ENCODE data around the gene GRN.

The GRN gene

GRCh38 chr17:44344939-44345453, at the start of gene GRN:
Gene GRN, plus strand, starts transcription at chr17:44345302. Its CDS starts 3,863 bp downstream, at chr17:44349165.
- peak; percentile 95 for DNase-seq

DNA sequence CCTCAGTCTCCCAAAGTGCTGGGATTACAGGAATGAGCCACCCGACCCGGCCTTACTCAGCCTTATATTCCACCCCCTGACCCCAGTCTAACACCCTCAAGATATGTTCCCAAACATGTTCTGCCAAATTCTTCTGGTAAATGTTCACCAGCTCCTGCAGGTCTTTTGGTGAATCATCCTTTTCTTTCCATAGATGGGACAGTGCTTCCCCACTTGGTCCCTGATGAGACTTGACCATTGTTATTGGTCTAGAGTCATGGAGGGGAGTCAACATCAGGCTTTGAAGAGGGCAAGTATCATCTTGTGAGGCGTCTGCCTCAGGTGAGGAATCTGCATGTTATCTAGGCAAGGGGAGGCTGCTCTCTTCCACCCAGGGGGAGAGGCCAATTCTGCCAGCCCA, 47.1 kb upstream of the GRN start:
- no peak for DNase-seq

DNA sequence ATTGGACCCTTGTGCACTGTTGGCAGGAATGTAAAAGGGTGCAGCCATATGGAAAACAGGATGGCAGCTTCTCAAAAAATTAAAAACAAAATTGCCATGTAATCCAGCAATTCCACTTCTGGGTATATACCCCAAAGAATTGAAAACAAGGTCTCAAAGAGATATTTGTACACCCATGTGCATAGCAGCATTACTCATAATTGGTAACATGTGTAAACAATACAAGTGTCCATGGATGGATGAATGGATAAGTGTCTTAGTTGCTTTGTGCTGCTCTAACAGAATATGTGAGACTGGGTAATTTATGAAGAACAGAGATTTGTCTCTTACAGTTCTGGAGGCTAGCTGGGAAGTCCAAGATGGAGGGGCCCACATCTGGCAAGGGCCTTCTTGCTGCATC, 40.5 kb upstream of the GRN start:
- DNase-seq = no peak

DNA sequence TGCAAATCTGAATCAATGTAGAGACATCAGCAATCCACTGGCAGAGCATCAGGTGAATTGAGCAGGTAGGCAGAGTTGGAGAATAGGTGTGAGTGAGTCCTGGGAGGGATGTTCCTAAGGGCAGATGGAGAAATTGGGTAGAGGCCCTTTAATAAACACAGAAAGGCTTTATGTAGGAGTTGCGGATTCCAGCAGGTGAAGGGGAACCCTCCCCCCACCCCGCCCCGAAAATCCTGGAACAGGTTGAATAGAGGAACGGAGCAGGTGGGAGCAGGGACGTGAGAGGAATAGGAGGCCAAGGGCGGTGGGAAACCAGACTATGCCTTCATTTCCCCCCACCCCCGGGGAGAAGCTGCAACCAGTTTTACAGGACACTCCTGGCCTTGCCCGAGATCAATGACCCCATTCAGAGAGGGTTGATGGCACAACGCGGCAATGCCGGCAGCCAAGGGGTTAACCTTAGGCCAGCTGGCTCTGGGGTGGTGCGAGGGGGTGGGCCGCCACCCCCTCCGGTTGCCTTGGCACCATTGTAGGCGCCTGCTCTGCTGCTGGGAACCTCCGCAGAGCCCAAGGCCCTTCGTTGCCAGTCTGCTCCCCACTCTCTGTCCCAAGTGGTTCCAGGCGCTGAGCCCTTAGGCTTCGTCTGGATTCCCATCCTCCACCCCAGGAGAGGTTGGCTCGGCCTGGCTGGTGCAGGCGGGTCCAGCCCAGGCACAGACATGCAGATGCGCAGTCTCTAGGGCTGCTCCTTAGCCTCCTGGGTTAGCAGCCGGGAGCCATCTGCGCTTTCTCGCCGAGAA, 37.5 kb upstream of the GRN start:
- no peak for DNase-seq

DNA sequence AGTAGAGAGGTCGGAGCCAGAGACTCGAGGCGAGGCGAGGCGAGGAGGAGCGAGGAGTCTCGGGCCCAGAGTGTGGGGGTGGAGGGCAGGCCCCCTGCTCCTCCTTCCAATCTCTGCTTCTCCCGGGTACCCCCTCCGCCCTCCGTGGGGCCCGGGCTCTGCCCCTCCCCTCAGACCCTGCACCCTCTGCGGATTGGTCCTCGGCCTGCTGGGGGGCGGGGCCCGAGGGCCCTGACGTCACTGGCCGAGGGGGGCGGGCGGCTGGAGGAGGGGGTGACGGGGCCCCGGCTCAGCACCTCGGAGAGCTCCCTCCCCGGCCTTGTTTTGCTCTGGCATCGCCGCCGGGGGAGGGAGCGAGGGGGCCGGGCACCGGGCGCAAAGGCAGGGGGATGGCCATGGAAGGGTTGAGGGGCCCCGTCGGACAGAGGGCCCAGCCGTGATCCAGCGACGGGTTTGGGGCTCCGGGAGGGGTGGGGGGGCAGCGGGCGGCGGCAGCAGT, 36.7 kb upstream of the GRN start, which contains the start of gene RUNDC3A:
Gene RUNDC3A, plus strand, starts transcription at position 282 of the 499 bp plus-strand sequence. CDS start 232 bp downstream, outside the sequence.
- DNase-seq = peak; percentile 60

GRCh38 chr17:44308865-44309264, 36.2 kb upstream of the GRN start:
- DNase-seq = no peak

GRCh38 chr17:44309472-44309871, 35.6 kb upstream of the GRN start:
- no peak for DNase-seq

GRCh38 chr17:44310188-44310587, 34.9 kb upstream of the GRN start:
- DNase-seq = no peak

- DNase-seq = no peak
Observed at GRCh38 chr17:44310609-44311376, 34.3 kb upstream of the GRN start.

- no peak for DNase-seq
Observed at GRCh38 chr17:44311562-44312181, 33.4 kb upstream of the GRN start.

DNA sequence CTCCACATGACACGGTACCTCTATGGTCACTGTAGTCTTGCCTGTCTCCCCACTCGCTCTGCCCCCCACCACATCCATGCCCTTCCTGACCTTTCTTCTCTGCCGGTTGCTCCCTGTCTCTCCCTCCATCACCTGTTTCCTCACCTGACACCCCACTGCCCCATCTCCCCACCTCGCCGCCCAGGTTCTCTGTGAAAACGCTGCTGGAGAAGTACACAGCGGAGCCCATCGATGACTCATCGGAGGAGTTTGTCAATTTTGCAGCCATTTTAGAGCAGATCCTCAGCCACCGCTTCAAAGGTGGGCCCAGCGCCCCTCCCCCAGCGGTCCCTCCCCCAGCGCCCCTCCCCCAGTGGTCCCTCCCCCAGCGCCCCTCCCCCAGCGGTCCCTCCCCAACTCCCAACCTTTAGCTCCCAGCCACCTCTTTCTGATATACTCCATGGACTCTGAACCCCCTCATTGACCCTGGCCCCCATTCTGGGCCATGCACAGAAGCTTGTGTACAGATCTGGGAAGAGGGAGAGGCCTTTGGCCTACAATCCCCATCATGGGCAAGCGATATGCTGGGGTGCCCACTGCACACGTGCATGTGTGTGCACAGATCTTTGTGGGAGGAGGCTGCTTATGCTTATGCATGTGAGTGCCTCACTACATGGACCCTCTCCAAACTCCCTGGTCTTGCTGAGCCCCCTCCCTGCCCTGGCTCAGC, 32.6 kb upstream of the GRN start:
- DNase-seq = no peak

DNA sequence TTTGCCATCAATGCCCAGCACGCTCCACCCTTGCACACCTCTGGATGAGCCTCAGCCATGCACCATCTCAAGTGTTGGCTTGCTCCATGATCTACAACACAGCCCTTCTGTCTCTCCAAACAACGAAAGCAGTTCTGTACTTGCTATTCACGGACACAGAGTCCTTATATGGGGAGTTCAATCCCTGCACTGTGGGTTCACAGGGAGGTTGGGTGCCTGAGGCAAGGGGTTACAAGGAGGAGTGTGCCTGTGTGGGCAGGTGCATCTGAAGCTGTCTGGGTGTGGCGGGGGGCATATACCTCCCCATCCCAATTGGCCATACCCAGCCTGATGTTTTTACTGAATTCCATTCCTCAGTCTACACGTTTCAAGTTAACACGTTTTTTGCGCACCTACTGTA, 31.1 kb upstream of the GRN start:
- no peak for DNase-seq

GRCh38 chr17:44314524-44314868, 30.6 kb upstream of the GRN start:
- no peak for DNase-seq

DNA sequence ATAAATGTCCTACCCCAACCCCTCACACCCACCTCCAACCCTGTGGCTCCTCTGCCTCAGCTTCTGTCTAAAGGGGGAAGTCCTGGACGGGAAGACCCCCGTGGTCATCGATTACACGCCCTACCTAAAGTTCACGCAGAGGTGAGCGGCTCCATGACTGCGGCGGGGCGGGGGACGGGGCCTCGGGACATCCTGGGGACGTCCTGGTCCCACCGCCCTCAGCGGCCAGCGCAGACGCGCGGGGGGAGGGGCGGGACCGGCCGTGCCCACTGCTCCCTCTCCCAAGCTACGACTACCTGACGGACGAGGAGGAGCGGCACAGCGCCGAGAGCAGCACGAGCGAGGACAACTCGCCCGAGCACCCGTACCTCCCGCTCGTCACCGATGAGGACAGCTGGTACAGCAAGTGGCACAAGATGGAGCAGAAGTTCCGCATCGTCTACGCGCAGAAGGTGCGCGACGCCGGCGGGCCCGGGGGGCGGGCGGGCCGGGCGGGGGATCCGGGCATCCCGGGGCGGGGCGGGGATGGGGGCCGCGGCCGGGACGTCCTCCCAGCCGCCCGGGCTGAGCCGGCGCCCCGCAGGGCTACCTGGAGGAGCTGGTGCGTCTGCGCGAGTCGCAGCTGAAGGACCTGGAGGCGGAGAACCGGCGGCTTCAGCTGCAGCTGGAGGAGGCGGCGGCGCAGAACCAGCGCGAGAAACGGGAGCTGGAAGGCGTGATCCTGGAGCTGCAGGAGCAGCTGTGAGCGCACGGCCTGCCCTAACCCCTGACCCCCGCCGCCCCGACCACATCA, 30.0 kb upstream of the GRN start:
- DNase-seq = no peak

DNA sequence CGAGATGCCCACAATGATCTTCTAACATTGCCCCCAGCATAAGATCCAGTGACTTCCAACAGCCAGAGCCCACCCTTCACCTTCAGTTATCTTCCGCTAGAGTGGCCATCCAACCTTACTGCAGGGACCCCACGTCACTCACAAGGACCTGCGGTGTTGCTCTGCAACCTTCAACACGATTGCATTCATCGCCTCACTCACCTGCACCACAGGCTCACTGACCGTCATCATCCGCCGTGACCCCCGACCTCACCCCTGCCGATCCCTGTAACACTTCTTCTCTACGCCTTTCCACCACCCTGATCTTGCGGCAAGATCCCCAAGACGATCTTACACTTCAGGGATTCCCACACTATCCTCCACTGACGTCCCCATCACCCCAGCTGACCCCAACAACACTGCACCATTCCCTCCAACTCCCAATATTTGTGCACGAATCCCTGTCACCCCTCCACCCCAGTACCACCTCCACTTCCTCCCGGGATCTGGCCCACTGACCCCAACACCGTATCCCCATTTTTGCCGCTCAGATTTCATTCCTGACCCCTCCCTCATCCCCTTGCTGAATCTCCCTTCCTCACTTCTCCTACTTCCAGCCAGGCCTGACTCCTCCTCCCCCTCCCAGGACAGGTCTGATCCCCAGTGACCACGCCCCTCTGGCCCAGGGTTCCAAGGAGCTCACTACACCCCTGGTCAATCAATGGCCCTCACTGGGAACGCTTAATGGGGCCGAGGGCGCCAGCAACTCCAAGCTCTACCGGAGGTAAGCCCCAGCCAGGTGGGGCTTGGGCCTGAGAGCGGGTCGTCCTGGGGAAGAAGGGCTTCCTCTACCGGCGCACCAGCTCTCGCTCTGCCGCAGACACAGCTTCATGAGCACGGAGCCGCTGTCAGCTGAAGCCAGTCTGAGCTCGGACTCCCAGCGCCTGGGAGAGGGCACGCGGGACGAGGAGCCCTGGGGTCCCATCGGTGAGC, 29.1 kb upstream of the GRN start:
- no peak for DNase-seq

GRCh38 chr17:44317545-44317944, 27.6 kb upstream of the GRN start:
- no peak for DNase-seq

- DNase-seq = no peak
Observed at GRCh38 chr17:44318077-44318892, 26.8 kb upstream of the GRN start.

DNA sequence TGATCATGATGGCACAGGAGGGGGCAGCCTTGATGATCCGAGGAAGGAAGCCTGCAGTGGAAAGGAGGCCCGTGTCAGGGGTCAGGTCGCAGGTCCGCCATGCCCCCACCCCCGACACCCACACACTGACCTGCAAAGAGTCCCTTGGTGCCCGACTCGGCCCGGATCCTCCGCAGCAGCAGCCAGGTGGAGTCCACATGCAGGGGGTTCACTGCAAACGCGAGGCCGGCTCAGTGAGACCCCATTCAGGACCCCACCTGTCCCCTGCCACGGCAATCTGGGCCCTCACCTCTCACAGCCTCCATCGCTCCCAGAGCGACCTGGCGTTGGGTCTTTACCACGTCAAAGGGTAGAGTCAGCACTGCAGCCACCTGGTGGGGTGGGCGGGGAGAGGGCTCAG, 25.0 kb upstream of the GRN start:
- no peak for DNase-seq

DNA sequence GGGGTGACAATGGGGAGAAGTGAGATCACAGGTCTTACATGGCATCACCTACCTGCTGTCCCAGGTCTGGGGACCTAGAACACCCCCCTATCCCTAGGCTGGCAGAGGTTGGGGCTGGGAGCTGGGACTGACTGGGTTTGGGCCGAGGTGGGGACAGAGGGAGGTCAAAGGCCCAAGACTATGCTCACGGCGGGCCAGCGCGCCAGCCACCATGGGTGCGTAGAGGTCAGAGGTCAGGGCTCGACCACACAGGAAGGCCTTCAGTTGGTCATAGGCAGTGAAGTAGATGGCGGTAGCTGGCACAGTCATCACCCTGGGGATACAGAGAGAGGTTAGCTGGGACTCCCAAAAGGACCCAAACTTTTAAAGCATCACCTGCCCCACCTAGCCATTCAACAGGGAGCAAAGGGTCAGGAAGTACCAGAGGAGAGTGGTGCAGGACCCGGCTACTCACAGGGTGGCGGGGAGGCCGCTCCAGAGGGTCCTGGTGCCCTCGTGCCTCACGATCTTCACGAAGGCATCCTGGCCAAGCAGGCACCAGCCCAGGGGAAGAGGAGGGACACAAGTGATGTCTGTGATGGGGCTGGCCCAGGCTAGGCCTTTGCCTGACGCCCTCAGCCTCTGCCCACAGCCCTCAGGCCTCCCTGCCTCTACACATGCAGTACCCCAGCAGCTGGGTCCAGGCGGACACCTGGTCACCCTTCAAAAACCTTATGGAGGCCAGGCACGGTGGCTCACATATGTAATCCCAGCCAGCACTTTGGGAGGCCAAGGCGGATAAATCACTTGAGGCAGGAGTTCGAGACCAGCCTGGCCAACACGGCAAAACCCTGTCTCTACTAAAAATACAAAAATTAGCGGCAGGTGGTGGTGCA, 23.6 kb upstream of the GRN start:
- DNase-seq = no peak
